ENCODE results near the gene ZFYVE27. TPM values are rescaled to one million over a fixed set of nuclear protein-coding genes. Genes with fewer than 3 reads are reported as not detected.

ZFYVE27 gene
- total RNA-seq, 1 donor from 2014 or later: 40.7 TPM

DNA sequence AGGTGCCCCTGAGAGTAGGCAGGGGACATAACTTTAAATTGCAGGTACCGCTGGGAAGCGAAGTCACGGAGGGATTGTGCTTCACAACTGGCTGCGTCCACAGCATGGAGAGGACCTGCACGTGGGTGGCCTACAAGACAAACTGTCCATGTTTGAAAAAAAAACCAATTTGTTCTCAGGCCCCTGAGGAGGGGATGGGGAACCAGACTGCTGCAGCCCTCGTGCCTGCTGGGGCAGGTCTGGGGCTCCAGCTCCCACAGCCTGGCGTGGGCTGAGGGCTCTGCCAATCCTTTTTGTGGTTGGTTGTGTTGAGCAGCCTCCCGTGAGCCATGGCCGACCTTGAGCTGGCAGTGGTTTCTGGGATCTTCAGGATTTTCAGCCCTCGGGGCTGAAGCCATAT lies 25.1 kb downstream of the ZFYVE27 start:
- DNase-seq (ENCODE audit: low spot score in 2 of 2, unreplicated experiment in 2 of 2): no peak
- no peaks in the 10 kb centered on the region for H3K27me3 Mint-ChIP-seq (ENCODE audit: low read depth)
- H3K9me3 Mint-ChIP-seq: no peaks in the 10 kb centered on the region

DNA sequence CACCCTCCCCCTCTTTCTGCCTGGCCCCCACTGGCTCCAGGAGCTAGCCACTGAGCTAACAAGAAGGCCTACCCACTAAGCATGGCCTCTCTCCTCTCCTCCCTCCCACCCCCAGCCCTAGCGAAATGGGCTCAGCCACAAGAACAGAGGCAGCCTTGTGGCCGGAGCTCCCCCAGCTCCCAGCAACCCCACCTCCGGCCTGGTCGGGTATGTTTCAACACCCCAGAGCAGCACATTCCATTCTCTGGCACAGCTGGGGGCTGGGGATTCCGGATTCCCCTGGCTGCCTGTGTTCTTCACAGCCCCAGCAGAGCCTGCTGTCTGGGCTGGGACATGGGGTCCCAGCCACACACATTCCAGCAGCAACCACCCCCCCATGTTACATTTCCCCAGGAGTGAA lies 25.9 kb downstream of the ZFYVE27 start:
- Mint-ChIP-seq H3K4me3 (no peak overlapping the region), H3K36me3 (peaks cover 1% of the 10 kb centered on the region), H3K4me1 (no peaks in the 10 kb centered on the region), H3K27ac (no peak overlapping the region), H3K9me3 (no peaks in the 10 kb centered on the region), H3K27me3 (ENCODE audit: low read depth) (peaks cover 2% of the 10 kb centered on the region)
- no peak for DNase-seq (ENCODE audit: low spot score in 2 of 2, unreplicated experiment in 2 of 2)
- TF ChIP-seq, protein P1, sequence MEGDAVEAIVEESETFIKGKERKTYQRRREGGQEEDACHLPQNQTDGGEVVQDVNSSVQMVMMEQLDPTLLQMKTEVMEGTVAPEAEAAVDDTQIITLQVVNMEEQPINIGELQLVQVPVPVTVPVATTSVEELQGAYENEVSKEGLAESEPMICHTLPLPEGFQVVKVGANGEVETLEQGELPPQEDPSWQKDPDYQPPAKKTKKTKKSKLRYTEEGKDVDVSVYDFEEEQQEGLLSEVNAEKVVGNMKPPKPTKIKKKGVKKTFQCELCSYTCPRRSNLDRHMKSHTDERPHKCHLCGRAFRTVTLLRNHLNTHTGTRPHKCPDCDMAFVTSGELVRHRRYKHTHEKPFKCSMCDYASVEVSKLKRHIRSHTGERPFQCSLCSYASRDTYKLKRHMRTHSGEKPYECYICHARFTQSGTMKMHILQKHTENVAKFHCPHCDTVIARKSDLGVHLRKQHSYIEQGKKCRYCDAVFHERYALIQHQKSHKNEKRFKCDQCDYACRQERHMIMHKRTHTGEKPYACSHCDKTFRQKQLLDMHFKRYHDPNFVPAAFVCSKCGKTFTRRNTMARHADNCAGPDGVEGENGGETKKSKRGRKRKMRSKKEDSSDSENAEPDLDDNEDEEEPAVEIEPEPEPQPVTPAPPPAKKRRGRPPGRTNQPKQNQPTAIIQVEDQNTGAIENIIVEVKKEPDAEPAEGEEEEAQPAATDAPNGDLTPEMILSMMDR (IDR thresholded peaks at IDR 0.05; ENCODE audit: unreplicated experiment): no peak

More for the DNA sequence above, 25.1 kb downstream of the ZFYVE27 start:
- Mint-ChIP-seq H3K36me3 (peaks cover 1% of the 10 kb centered on the region), H3K4me1 (no peaks in the 10 kb centered on the region), H3K27ac (no peak overlapping the region), H3K4me3 (no peak overlapping the region)
- TF ChIP-seq, protein P1 (IDR thresholded peaks at IDR 0.05; ENCODE audit: unreplicated experiment): no peak

DNA sequence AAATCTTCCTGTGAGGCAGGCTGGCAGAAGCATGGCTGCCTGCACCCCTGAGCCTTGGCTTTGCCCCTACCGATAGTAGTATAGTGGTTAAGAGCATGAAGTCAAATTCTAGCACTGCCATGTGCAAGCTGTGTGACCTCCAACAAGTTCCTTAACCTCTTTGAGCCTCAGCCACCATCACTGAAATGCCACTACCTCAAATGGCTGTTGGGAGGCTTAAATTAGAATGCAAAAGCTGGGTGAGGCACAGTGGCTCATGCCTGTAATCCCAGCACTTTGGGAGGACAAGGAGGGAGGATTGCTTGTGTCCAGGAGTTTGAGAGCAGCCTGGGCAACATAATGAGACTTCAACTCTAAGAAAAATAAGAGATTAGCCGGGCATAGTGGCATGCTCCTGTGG lies 26.5 kb downstream of the ZFYVE27 start:
- TF ChIP-seq, protein P1 (IDR thresholded peaks at IDR 0.05; ENCODE audit: unreplicated experiment): no peak
- Mint-ChIP-seq H3K27ac (no peak overlapping the region), H3K4me3 (no peak overlapping the region), H3K36me3 (peaks cover 1% of the 10 kb centered on the region), H3K4me1 (no peaks in the 10 kb centered on the region), H3K27me3 (ENCODE audit: low read depth) (peaks cover 8% of the 10 kb centered on the region), H3K9me3 (no peaks in the 10 kb centered on the region)
- DNase-seq (ENCODE audit: low spot score in 2 of 2, unreplicated experiment in 2 of 2): no peak

DNA sequence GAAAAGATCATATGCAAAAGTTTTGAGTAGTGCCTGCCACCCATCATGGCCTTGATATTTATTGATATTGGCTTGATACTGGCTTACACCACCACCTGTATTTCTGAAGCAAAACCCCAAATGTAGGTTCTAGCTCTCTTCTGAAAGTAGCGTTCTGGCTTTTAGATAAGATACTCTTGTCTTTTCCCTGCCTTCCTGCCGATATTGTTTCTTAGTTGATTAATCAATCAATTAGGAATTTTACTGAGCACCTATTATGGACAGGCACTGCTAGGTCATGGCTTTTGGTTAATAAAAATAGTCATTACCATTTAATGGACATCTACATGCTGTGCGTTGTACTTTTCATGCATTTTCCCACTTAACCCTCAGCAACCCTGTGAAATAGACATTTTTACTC lies 27.0 kb downstream of the ZFYVE27 start:
- no peak overlapping the region for H3K27ac Mint-ChIP-seq
- no peak for DNase-seq (ENCODE audit: low spot score in 2 of 2, unreplicated experiment in 2 of 2)
- peaks cover 1% of the 10 kb centered on the region for H3K36me3 Mint-ChIP-seq
- H3K4me3 Mint-ChIP-seq: no peak overlapping the region
- H3K27me3 Mint-ChIP-seq (ENCODE audit: low read depth): peaks cover 13% of the 10 kb centered on the region
- TF ChIP-seq, protein P1 (IDR thresholded peaks at IDR 0.05; ENCODE audit: unreplicated experiment): no peak
- no peaks in the 10 kb centered on the region for H3K4me1 Mint-ChIP-seq
- H3K9me3 Mint-ChIP-seq: no peaks in the 10 kb centered on the region

GRCh38 chr10:97764519-97764931 lies 27.6 kb downstream of the ZFYVE27 start:
- TF ChIP-seq, protein P1 (IDR thresholded peaks at IDR 0.05; ENCODE audit: unreplicated experiment): no peak
- H3K27ac Mint-ChIP-seq: no peak overlapping the region
- DNase-seq (ENCODE audit: low spot score in 2 of 2, unreplicated experiment in 2 of 2): no peak
- H3K4me1 Mint-ChIP-seq: no peaks in the 10 kb centered on the region
- no peaks in the 10 kb centered on the region for H3K36me3 Mint-ChIP-seq
- no peak overlapping the region for H3K4me3 Mint-ChIP-seq
- peaks cover 19% of the 10 kb centered on the region for H3K27me3 Mint-ChIP-seq (ENCODE audit: low read depth)
- no peaks in the 10 kb centered on the region for H3K9me3 Mint-ChIP-seq

DNA sequence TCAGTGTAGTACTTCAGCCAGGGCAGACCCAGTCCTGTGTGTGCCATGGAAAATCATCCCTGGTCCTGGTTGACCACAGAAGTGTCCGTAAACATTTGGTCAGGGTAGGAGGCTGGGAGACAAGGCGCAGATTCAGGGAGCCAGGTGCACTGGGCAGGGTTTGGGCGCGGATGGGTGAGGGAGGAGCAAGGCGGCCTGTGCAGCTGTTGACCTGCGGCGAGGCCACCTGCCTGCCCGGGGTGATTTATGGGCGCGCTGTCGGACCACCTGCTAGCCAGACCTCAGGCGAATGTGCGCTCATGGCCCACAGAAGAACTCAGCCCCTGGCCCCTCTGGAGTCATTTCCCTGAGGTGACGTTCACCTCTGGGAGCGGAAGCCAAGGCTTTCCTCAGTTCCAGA lies 28.3 kb downstream of the ZFYVE27 start:
- no peak for DNase-seq (ENCODE audit: low spot score in 2 of 2, unreplicated experiment in 2 of 2)
- no peak overlapping the region for H3K4me3 Mint-ChIP-seq
- H3K27me3 Mint-ChIP-seq (ENCODE audit: low read depth): peaks cover 26% of the 10 kb centered on the region
- TF ChIP-seq, protein P1 (IDR thresholded peaks at IDR 0.05; ENCODE audit: unreplicated experiment): no peak
- H3K27ac Mint-ChIP-seq: no peak overlapping the region
- H3K9me3 Mint-ChIP-seq: no peaks in the 10 kb centered on the region
- H3K4me1 Mint-ChIP-seq: no peaks in the 10 kb centered on the region
- H3K36me3 Mint-ChIP-seq: no peaks in the 10 kb centered on the region

Measured in mesothelial cell of epicardium (in vitro differentiated cells).